Fibroblast of lung (primary cell): ENCODE measurements around the gene EIF1. TPM values are rescaled to one million over a fixed set of nuclear protein-coding genes. Genes with fewer than 3 reads are reported as not detected.

ENCODE experiments used
- DNase-seq, 2 donors: peaks; one replicate each; pipeline versions ENCODE4 v3.0.0 to v3.0.0-alpha.2; 2010; ENCODE audit warnings: low read depth in 2 of 2
- H2AFZ ChIP-seq: 2 replicates; pipeline ENCODE4 v1.5.1; 2012; ENCODE audit warnings: low read length, control low read depth, inconsistent platforms
- H3K27ac ChIP-seq: 2 replicates; pipeline ENCODE4 v1.5.1; 2011; ENCODE audit warnings: low read length, control low read depth; ENCODE audit not compliant: insufficient read depth
- H3K27me3 ChIP-seq: 2 replicates; pipeline ENCODE4 v1.5.1; 2011; ENCODE audit warnings: mild to moderate bottlenecking, low read length; ENCODE audit not compliant: control insufficient read depth, insufficient read depth
- H3K36me3 ChIP-seq: 2 replicates; pipeline ENCODE4 v1.5.1; 2011; ENCODE audit warnings: low read length; ENCODE audit not compliant: control insufficient read depth, insufficient read depth
- H3K4me1 ChIP-seq: 2 replicates; pipeline ENCODE4 v1.5.1; 2011; ENCODE audit warnings: low read length; ENCODE audit not compliant: control insufficient read depth, insufficient read depth; ENCODE audit errors: extremely low read depth
- H3K4me2 ChIP-seq: 2 replicates; pipeline ENCODE4 v1.5.1; 2011; ENCODE audit warnings: low read length, control low read depth; ENCODE audit not compliant: insufficient read depth; ENCODE audit errors: extremely low read depth
- H3K4me3 ChIP-seq, 4 experiments: fragments of 200-600 bp in 1 of 4; sonication (generic) in 1 of 4; replicated peaks in 1 of 4; 2 replicates each; pipeline ENCODE4 v1.5.1; 2011 to 2016; ENCODE audit warnings: low read length in 4 of 4, low read depth in 3 of 4, mild to moderate bottlenecking in 3 of 4, control low read depth in 2 of 4, inconsistent platforms in 1 of 4, mixed read lengths in 1 of 4; ENCODE audit not compliant: insufficient read depth in 1 of 4; ENCODE audit errors: control extremely low read depth in 1 of 4
- H3K79me2 ChIP-seq: 2 replicates; pipeline ENCODE4 v1.5.1; 2012; ENCODE audit warnings: mild to moderate bottlenecking, low read length, inconsistent platforms; ENCODE audit not compliant: control insufficient read depth, insufficient read depth
- H3K9ac ChIP-seq: 2 replicates; pipeline ENCODE4 v1.5.1; 2011; ENCODE audit warnings: mild to moderate bottlenecking, low read length, control low read depth; ENCODE audit not compliant: insufficient read depth
- H3K9me3 ChIP-seq: 2 replicates; pipeline ENCODE4 v1.5.1; 2012; ENCODE audit warnings: low read depth, low read length; ENCODE audit not compliant: control insufficient read depth, insufficient read depth
- H4K20me1 ChIP-seq: 2 replicates; pipeline ENCODE4 v1.5.1; 2011; ENCODE audit warnings: low read length; ENCODE audit not compliant: control insufficient read depth, insufficient read depth; ENCODE audit errors: extremely low read depth
- CTCF ChIP-seq, 2 donors: IDR thresholded peaks in 1 of 2; conservative IDR thresholded peaks in 1 of 2; 1 replicate in 1 of 2; 2 replicates in 1 of 2; pipeline ENCODE4 v1.5.1; 2011 to 2012; ENCODE audit warnings: low read length in 2 of 2, control low read depth in 1 of 2, inconsistent platforms in 1 of 2, low read depth in 1 of 2, mild to moderate bottlenecking in 1 of 2
- EZH2 ChIP-seq: IDR thresholded peaks from 2 replicates; pipeline ENCODE4 v1.5.1; 2012; ENCODE audit warnings: low read length, control low read depth, mild to moderate bottlenecking; ENCODE audit errors: missing control alignments
- polyA plus RNA-seq, 2 donors: library from polyadenylated mRNA; depleted of rRNA in 1 of 2; stranded (reverse) in 1 of 2; unstranded in 1 of 2; fragments of >200 nt; gene quantifications; 2 replicates each; pipeline ENCODE4 v1.2.1, GENCODE V29; 2011 to 2012; ENCODE audit warnings: missing spikeins in 1 of 2
- total RNA-seq: library from RNA; depleted of rRNA; stranded (reverse); fragments of >200 nt; gene quantifications from 2 replicates; pipeline ENCODE4 v1.2.1, GENCODE V29; 2014

EIF1 gene
- total and polyA plus RNA-seq, 2 donors (not counting 1 experiment from before 2014, with no cell fraction given): 145 to 256 TPM

- no peaks in the 10 kb centered on the region for H3K79me2 ChIP-seq
- no peaks in the 10 kb centered on the region for H3K4me1 ChIP-seq
- H3K4me2 ChIP-seq: peak within 1 kb of the TSS; percentile 75
- no peak within 1 kb of the TSS for H2AFZ ChIP-seq
- no peaks in the 10 kb centered on the region for H3K9me3 ChIP-seq
- peak; percentile 17 to 19 for DNase-seq
- H3K36me3 ChIP-seq: no peaks in the 10 kb centered on the region
- no peak within 1 kb of the TSS for H3K27ac ChIP-seq
- H3K27me3 ChIP-seq: peaks cover 57% of the 10 kb centered on the region
- H3K4me3 ChIP-seq: peak within 1 kb of the TSS in 3 of 4 experiments; percentile 19 to 50 (median 42)
- peak; percentile 90 for TF ChIP-seq EZH2
- no peak for TF ChIP-seq CTCF (conservative IDR thresholded peaks at IDR 0.05 in 1 of 2, IDR thresholded peaks at IDR 0.05 in 1 of 2; ENCODE audit: low read depth in 1 of 2, low read length in 2 of 2)
- no peak within 1 kb of the TSS for H3K9ac ChIP-seq
- no peaks in the 10 kb centered on the region for H4K20me1 ChIP-seq
These were observed 45.7 kb downstream of the EIF1 start, which contains the start of gene HAP1 for GRCh38 chr17:41734139-41734948. Gene HAP1, minus strand, starts transcription at chr17:41734643. Its CDS starts 9 bp downstream, at chr17:41734634.

GRCh38 chr17:41734949-41735313, 46.2 kb downstream of the EIF1 start:
- no peak overlapping the region for H2AFZ ChIP-seq

More at GRCh38 chr17:41734949-41735313, 46.2 kb downstream of the EIF1 start:
- Histone ChIP-seq H3K9me3 (no peaks in the 10 kb centered on the region), H3K4me2 (no peak overlapping the region), H3K27me3 (peaks cover 57% of the 10 kb centered on the region), H3K4me3 (peak overlapping the region in 3 of 4 experiments; percentile 19 to 50 (median 42)), H3K36me3 (no peaks in the 10 kb centered on the region), H4K20me1 (no peaks in the 10 kb centered on the region), H3K4me1 (no peaks in the 10 kb centered on the region), H3K27ac (no peak overlapping the region), H3K79me2 (no peaks in the 10 kb centered on the region), H3K9ac (no peak overlapping the region)
- peak in 1 of 2 donors; percentile 14 for DNase-seq
- TF ChIP-seq EZH2 (no peak), CTCF (conservative IDR thresholded peaks at IDR 0.05 in 1 of 2, IDR thresholded peaks at IDR 0.05 in 1 of 2; ENCODE audit: low read depth in 1 of 2, low read length in 2 of 2) (no peak)
